ENCODE results near the gene CRISPLD2.

The CRISPLD2 gene

GRCh38 chr16:84879569-84880487 lies 60.0 kb downstream of the CRISPLD2 start:
- no peaks in the 10 kb centered on the region for H3K9me3 ChIP-seq (ENCODE audit: control insufficient read depth in 1 of 2, low read length in 2 of 2)
- H3K27me3 ChIP-seq (ENCODE audit: control insufficient read depth in 1 of 2, insufficient read depth in 2 of 2, low read length in 2 of 2): no peaks in the 10 kb centered on the region

GRCh38 chr16:84881702-84882521 lies 62.1 kb downstream of the CRISPLD2 start:
- Histone ChIP-seq H3K9me3 (ENCODE audit: control insufficient read depth in 1 of 2, low read length in 2 of 2) (no peaks in the 10 kb centered on the region), H3K27ac (ENCODE audit: low read depth, low read length) (no peak overlapping the region), H3K9ac (ENCODE audit: low read depth in 1 of 2, low read length in 2 of 2) (no peak overlapping the region), H3K4me3 (ENCODE audit: low read depth in 1 of 2, low read length in 2 of 2) (no peak overlapping the region), H3K36me3 (ENCODE audit: control insufficient read depth in 1 of 2, insufficient read depth in 2 of 2, low read length in 2 of 2) (no peaks in the 10 kb centered on the region), H3K27me3 (ENCODE audit: control insufficient read depth in 1 of 2, insufficient read depth in 2 of 2, low read length in 2 of 2) (no peaks in the 10 kb centered on the region), H3K4me1 (ENCODE audit: control insufficient read depth in 1 of 2, insufficient read depth in 2 of 2, low read length in 2 of 2) (peaks cover 0 to 8% of the 10 kb centered on the region in 2 donors)

More at GRCh38 chr16:84879569-84880487, 60.0 kb downstream of the CRISPLD2 start:
- Histone ChIP-seq H3K9ac (ENCODE audit: low read depth in 1 of 2, low read length in 2 of 2) (no peak overlapping the region), H3K4me1 (ENCODE audit: control insufficient read depth in 1 of 2, insufficient read depth in 2 of 2, low read length in 2 of 2) (peaks cover 0 to 8% of the 10 kb centered on the region in 2 donors), H3K27ac (ENCODE audit: low read depth, low read length) (no peak overlapping the region), H3K36me3 (ENCODE audit: control insufficient read depth in 1 of 2, insufficient read depth in 2 of 2, low read length in 2 of 2) (no peaks in the 10 kb centered on the region), H3K4me3 (ENCODE audit: low read depth in 1 of 2, low read length in 2 of 2) (no peak overlapping the region)

GRCh38 chr16:84883301-84883700 lies 63.5 kb downstream of the CRISPLD2 start:
- no peak overlapping the region for H3K27ac ChIP-seq (ENCODE audit: low read depth, low read length)
- no peaks in the 10 kb centered on the region for H3K27me3 ChIP-seq (ENCODE audit: control insufficient read depth in 1 of 2, insufficient read depth in 2 of 2, low read length in 2 of 2)
- no peaks in the 10 kb centered on the region for H3K36me3 ChIP-seq (ENCODE audit: control insufficient read depth in 1 of 2, insufficient read depth in 2 of 2, low read length in 2 of 2)

GRCh38 chr16:84884246-84884595 lies 64.4 kb downstream of the CRISPLD2 start:
- peaks cover 0 to 8% of the 10 kb centered on the region in 2 donors for H3K4me1 ChIP-seq (ENCODE audit: control insufficient read depth in 1 of 2, insufficient read depth in 2 of 2, low read length in 2 of 2)
- H3K27me3 ChIP-seq (ENCODE audit: control insufficient read depth in 1 of 2, insufficient read depth in 2 of 2, low read length in 2 of 2): no peaks in the 10 kb centered on the region
- H3K36me3 ChIP-seq (ENCODE audit: control insufficient read depth in 1 of 2, insufficient read depth in 2 of 2, low read length in 2 of 2): no peaks in the 10 kb centered on the region
- no peaks in the 10 kb centered on the region for H3K9me3 ChIP-seq (ENCODE audit: control insufficient read depth in 1 of 2, low read length in 2 of 2)
- no peak overlapping the region for H3K27ac ChIP-seq (ENCODE audit: low read depth, low read length)
- H3K4me3 ChIP-seq (ENCODE audit: low read depth in 1 of 2, low read length in 2 of 2): no peak overlapping the region
- H3K9ac ChIP-seq (ENCODE audit: low read depth in 1 of 2, low read length in 2 of 2): no peak overlapping the region

More at GRCh38 chr16:84883301-84883700, 63.5 kb downstream of the CRISPLD2 start:
- H3K4me1 ChIP-seq (ENCODE audit: control insufficient read depth in 1 of 2, insufficient read depth in 2 of 2, low read length in 2 of 2): peaks cover 0 to 8% of the 10 kb centered on the region in 2 donors
- H3K9me3 ChIP-seq (ENCODE audit: control insufficient read depth in 1 of 2, low read length in 2 of 2): no peaks in the 10 kb centered on the region
- no peak overlapping the region for H3K4me3 ChIP-seq (ENCODE audit: low read depth in 1 of 2, low read length in 2 of 2)
- H3K9ac ChIP-seq (ENCODE audit: low read depth in 1 of 2, low read length in 2 of 2): no peak overlapping the region

- H3K4me3 ChIP-seq (ENCODE audit: low read depth in 1 of 2, low read length in 2 of 2): no peak overlapping the region
- no peak overlapping the region for H3K9ac ChIP-seq (ENCODE audit: low read depth in 1 of 2, low read length in 2 of 2)
- H3K9me3 ChIP-seq (ENCODE audit: control insufficient read depth in 1 of 2, low read length in 2 of 2): no peaks in the 10 kb centered on the region
- H3K4me1 ChIP-seq (ENCODE audit: control insufficient read depth in 1 of 2, insufficient read depth in 2 of 2, low read length in 2 of 2): peaks cover 0 to 6% of the 10 kb centered on the region in 2 donors
- no peak overlapping the region for H3K27ac ChIP-seq (ENCODE audit: low read depth, low read length)
- no peaks in the 10 kb centered on the region for H3K36me3 ChIP-seq (ENCODE audit: control insufficient read depth in 1 of 2, insufficient read depth in 2 of 2, low read length in 2 of 2)
- no peaks in the 10 kb centered on the region for H3K27me3 ChIP-seq (ENCODE audit: control insufficient read depth in 1 of 2, insufficient read depth in 2 of 2, low read length in 2 of 2)
These were observed 65.0 kb downstream of the CRISPLD2 start for GRCh38 chr16:84884596-84885341.

GRCh38 chr16:84885342-84885910 lies 65.6 kb downstream of the CRISPLD2 start:
- no peaks in the 10 kb centered on the region for H3K36me3 ChIP-seq (ENCODE audit: control insufficient read depth in 1 of 2, insufficient read depth in 2 of 2, low read length in 2 of 2)
- H3K27me3 ChIP-seq (ENCODE audit: control insufficient read depth in 1 of 2, insufficient read depth in 2 of 2, low read length in 2 of 2): no peaks in the 10 kb centered on the region
- no peaks in the 10 kb centered on the region for H3K4me1 ChIP-seq (ENCODE audit: control insufficient read depth in 1 of 2, insufficient read depth in 2 of 2, low read length in 2 of 2)
- no peak overlapping the region for H3K9ac ChIP-seq (ENCODE audit: low read depth in 1 of 2, low read length in 2 of 2)
- H3K27ac ChIP-seq (ENCODE audit: low read depth, low read length): no peak overlapping the region
- H3K9me3 ChIP-seq (ENCODE audit: control insufficient read depth in 1 of 2, low read length in 2 of 2): no peaks in the 10 kb centered on the region
- no peak overlapping the region for H3K4me3 ChIP-seq (ENCODE audit: low read depth in 1 of 2, low read length in 2 of 2)

- Histone ChIP-seq H3K9me3 (ENCODE audit: control insufficient read depth in 1 of 2, low read length in 2 of 2) (no peaks in the 10 kb centered on the region), H3K36me3 (ENCODE audit: control insufficient read depth in 1 of 2, insufficient read depth in 2 of 2, low read length in 2 of 2) (no peaks in the 10 kb centered on the region), H3K4me1 (ENCODE audit: control insufficient read depth in 1 of 2, insufficient read depth in 2 of 2, low read length in 2 of 2) (no peaks in the 10 kb centered on the region), H3K9ac (ENCODE audit: low read depth in 1 of 2, low read length in 2 of 2) (no peak overlapping the region), H3K4me3 (ENCODE audit: low read depth in 1 of 2, low read length in 2 of 2) (no peak overlapping the region), H3K27me3 (ENCODE audit: control insufficient read depth in 1 of 2, insufficient read depth in 2 of 2, low read length in 2 of 2) (no peaks in the 10 kb centered on the region), H3K27ac (ENCODE audit: low read depth, low read length) (no peak overlapping the region)
These were observed 66.8 kb downstream of the CRISPLD2 start for GRCh38 chr16:84886497-84887090.

- no peak overlapping the region for H3K9ac ChIP-seq (ENCODE audit: low read depth in 1 of 2, low read length in 2 of 2)
- no peaks in the 10 kb centered on the region for H3K4me1 ChIP-seq (ENCODE audit: control insufficient read depth in 1 of 2, insufficient read depth in 2 of 2, low read length in 2 of 2)
- H3K4me3 ChIP-seq (ENCODE audit: low read depth in 1 of 2, low read length in 2 of 2): no peak overlapping the region
- no peaks in the 10 kb centered on the region for H3K27me3 ChIP-seq (ENCODE audit: control insufficient read depth in 1 of 2, insufficient read depth in 2 of 2, low read length in 2 of 2)
- no peak overlapping the region for H3K27ac ChIP-seq (ENCODE audit: low read depth, low read length)
- H3K9me3 ChIP-seq (ENCODE audit: control insufficient read depth in 1 of 2, low read length in 2 of 2): no peaks in the 10 kb centered on the region
- H3K36me3 ChIP-seq (ENCODE audit: control insufficient read depth in 1 of 2, insufficient read depth in 2 of 2, low read length in 2 of 2): no peaks in the 10 kb centered on the region
These were observed 67.4 kb downstream of the CRISPLD2 start for GRCh38 chr16:84887207-84887606.

GRCh38 chr16:84888450-84888849 lies 68.7 kb downstream of the CRISPLD2 start:
- Histone ChIP-seq H3K4me1 (ENCODE audit: control insufficient read depth in 1 of 2, insufficient read depth in 2 of 2, low read length in 2 of 2) (no peaks in the 10 kb centered on the region), H3K27ac (ENCODE audit: low read depth, low read length) (no peak overlapping the region), H3K36me3 (ENCODE audit: control insufficient read depth in 1 of 2, insufficient read depth in 2 of 2, low read length in 2 of 2) (no peaks in the 10 kb centered on the region), H3K9me3 (ENCODE audit: control insufficient read depth in 1 of 2, low read length in 2 of 2) (no peaks in the 10 kb centered on the region), H3K4me3 (ENCODE audit: low read depth in 1 of 2, low read length in 2 of 2) (no peak overlapping the region), H3K9ac (ENCODE audit: low read depth in 1 of 2, low read length in 2 of 2) (no peak overlapping the region), H3K27me3 (ENCODE audit: control insufficient read depth in 1 of 2, insufficient read depth in 2 of 2, low read length in 2 of 2) (no peaks in the 10 kb centered on the region)

Data from duodenal mucosa (tissue), 2 donors.